Skin of body (tissue), 2 donors: ENCODE measurements around the gene TCF19. TPM values are rescaled to one million over a fixed set of nuclear protein-coding genes. Genes with fewer than 3 reads are reported as not detected.
A peak's percentile ranks its signal among the peaks of the same experiment; 100 is the strongest.

Experiments
- DNase-seq: peaks from one replicate; lab custom pipeline; 2025; lab: John Stamatoyannopoulos, UW
- total RNA-seq: library from RNA; depleted of rRNA; stranded (reverse); fragments of >200 nt; gene quantifications from one replicate; pipeline ENCODE4 v1.2.3, GENCODE V29; 2014

Gene TCF19
- total RNA-seq, 1 donor from 2014 or later = 10.0 TPM

GRCh38 chr6:31126396-31127175 is 31.8 kb upstream of the TCF19 start:
- DNase-seq = no peak

- no peak for DNase-seq
Measured at GRCh38 chr6:31128093-31128676, 30.2 kb upstream of the TCF19 start.

- DNase-seq = no peak
Measured at GRCh38 chr6:31129130-31129529, 29.3 kb upstream of the TCF19 start.

- no peak for DNase-seq
Measured at GRCh38 chr6:31130751-31131150, 27.6 kb upstream of the TCF19 start.

GRCh38 chr6:31131595-31131994 is 26.8 kb upstream of the TCF19 start:
- no peak for DNase-seq

GRCh38 chr6:31132806-31133205 is 25.6 kb upstream of the TCF19 start:
- DNase-seq = no peak

- DNase-seq = no peak
Measured at GRCh38 chr6:31135710-31136109, 22.7 kb upstream of the TCF19 start.

GRCh38 chr6:31138982-31139381 is 19.4 kb upstream of the TCF19 start, which contains the start of gene PSORS1C2:
Gene PSORS1C2 (minus strand): TSS chr6:31139066. CDS start chr6:31139026, 40 bp downstream.
- no peak for DNase-seq

- DNase-seq = no peak
Measured at GRCh38 chr6:31139599-31139998, 18.8 kb upstream of the TCF19 start.

- no peak for DNase-seq
Measured at GRCh38 chr6:31140643-31141042, 17.7 kb upstream of the TCF19 start.

GRCh38 chr6:31142361-31142761 is 16.0 kb upstream of the TCF19 start:
- DNase-seq = peak; percentile 45

- DNase-seq = no peak
Measured at GRCh38 chr6:31143148-31143547, 15.2 kb upstream of the TCF19 start.

GRCh38 chr6:31144296-31144969 is 14.0 kb upstream of the TCF19 start:
- no peak for DNase-seq

GRCh38 chr6:31144970-31145340 is 13.4 kb upstream of the TCF19 start:
- no peak for DNase-seq

- no peak for DNase-seq
Measured at GRCh38 chr6:31145386-31145785, 13.0 kb upstream of the TCF19 start.

GRCh38 chr6:31149827-31150447 is 8.5 kb upstream of the TCF19 start:
- DNase-seq = no peak

GRCh38 chr6:31152781-31153180 is 5.6 kb upstream of the TCF19 start:
- DNase-seq = no peak

GRCh38 chr6:31154436-31154835 is 4.0 kb upstream of the TCF19 start:
- DNase-seq = no peak

- no peak for DNase-seq
Measured at GRCh38 chr6:31156641-31157040, 1.7 kb upstream of the TCF19 start.

- DNase-seq = no peak
Measured at GRCh38 chr6:31157513-31158139, 763 bp upstream of the TCF19 start, which contains the start of gene CCHCR1. Gene CCHCR1 (minus strand): TSS chr6:31157802. CDS start chr6:31157600, 202 bp downstream.
